Measurements from ENCODE around the gene TLCD1. TPM values are rescaled to one million over a fixed set of nuclear protein-coding genes. Genes with fewer than 3 reads are reported as not detected.

The TLCD1 gene
- polyA plus RNA-seq, 1 donor from 2014 or later, result not detected

- Histone ChIP-seq H3K4me2 (ENCODE audit: low read length) (no peak overlapping the region), H3K27ac (ENCODE audit: low read length) (no peak overlapping the region), H3K9me2 (ENCODE audit: insufficient read depth, low read length) (no peaks in the 10 kb centered on the region), H3K9ac (ENCODE audit: low read length) (no peak overlapping the region), H3K4me3 (ENCODE audit: low read length) (no peak overlapping the region), H3K79me2 (replicated peaks; ENCODE audit: insufficient read depth, low read length) (no peaks in the 10 kb centered on the region), H3F3A (ENCODE audit: insufficient read depth, low read length, poor library complexity, severe bottlenecking) (no peaks in the 10 kb centered on the region), H3K9me3 (ENCODE audit: low read length) (no peaks in the 10 kb centered on the region), H4K20me1 (ENCODE audit: insufficient read depth) (no peaks in the 10 kb centered on the region), H2AFZ (ENCODE audit: low read depth, low read length) (no peak overlapping the region), H3K36me3 (ENCODE audit: insufficient read depth, low read length) (peaks cover 28% of the 10 kb centered on the region), H3K27me3 (ENCODE audit: insufficient read depth, low read depth, low read length) (no peaks in the 10 kb centered on the region)
- TF ChIP-seq MXI1 (conservative IDR thresholded peaks at IDR 0.05; ENCODE audit: poor library complexity, severe bottlenecking) (no peak), EP300 (conservative IDR thresholded peaks at IDR 0.05; ENCODE audit: poor library complexity, severe bottlenecking) (no peak), CTCF (IDR thresholded peaks at IDR 0.05; ENCODE audit: poor library complexity, severe bottlenecking) (no peak), EZH2 (IDR thresholded peaks at IDR 0.05; ENCODE audit: borderline replicate concordance, insufficient read depth, low read length, poor library complexity, severe bottlenecking) (no peak), RAD21 (conservative IDR thresholded peaks at IDR 0.05) (no peak)
Measured at GRCh38 chr17:28685366-28685765, 40.7 kb downstream of the TLCD1 start.

- Histone ChIP-seq H2AFZ (ENCODE audit: low read depth, low read length) (no peak overlapping the region), H3K27ac (ENCODE audit: low read length) (no peak overlapping the region), H3K9me2 (ENCODE audit: insufficient read depth, low read length) (no peaks in the 10 kb centered on the region), H3K79me2 (replicated peaks; ENCODE audit: insufficient read depth, low read length) (no peaks in the 10 kb centered on the region), H3K27me3 (ENCODE audit: insufficient read depth, low read depth, low read length) (no peaks in the 10 kb centered on the region), H3F3A (ENCODE audit: insufficient read depth, low read length, poor library complexity, severe bottlenecking) (no peaks in the 10 kb centered on the region), H3K9me3 (ENCODE audit: low read length) (no peaks in the 10 kb centered on the region), H3K4me2 (ENCODE audit: low read length) (no peak overlapping the region), H3K36me3 (ENCODE audit: insufficient read depth, low read length) (peaks cover 28% of the 10 kb centered on the region), H3K9ac (ENCODE audit: low read length) (no peak overlapping the region), H4K20me1 (ENCODE audit: insufficient read depth) (no peaks in the 10 kb centered on the region), H3K4me3 (ENCODE audit: low read length) (no peak overlapping the region)
- TF ChIP-seq EZH2 (IDR thresholded peaks at IDR 0.05; ENCODE audit: borderline replicate concordance, insufficient read depth, low read length, poor library complexity, severe bottlenecking) (no peak), SMC3 (conservative IDR thresholded peaks at IDR 0.05; ENCODE audit: poor library complexity) (no peak), EP300 (conservative IDR thresholded peaks at IDR 0.05; ENCODE audit: poor library complexity, severe bottlenecking) (no peak), POLR2AphosphoS5 (IDR thresholded peaks at IDR 0.05) (no peak)
Measured at GRCh38 chr17:28684963-28685362, 41.1 kb downstream of the TLCD1 start.

- no peak for TF ChIP-seq EP300 (conservative IDR thresholded peaks at IDR 0.05; ENCODE audit: poor library complexity, severe bottlenecking)
- TF ChIP-seq SMC3 (conservative IDR thresholded peaks at IDR 0.05; ENCODE audit: poor library complexity), result no peak
- TF ChIP-seq CTCF (IDR thresholded peaks at IDR 0.05; ENCODE audit: poor library complexity, severe bottlenecking), result no peak
- no peak for TF ChIP-seq MXI1 (conservative IDR thresholded peaks at IDR 0.05; ENCODE audit: poor library complexity, severe bottlenecking)
- TF ChIP-seq TAF1 (IDR thresholded peaks at IDR 0.05; ENCODE audit: low read depth), result no peak
- no peak for TF ChIP-seq EZH2 (IDR thresholded peaks at IDR 0.05; ENCODE audit: borderline replicate concordance, insufficient read depth, low read length, poor library complexity, severe bottlenecking)
- Histone ChIP-seq H3K27me3 (ENCODE audit: insufficient read depth, low read depth, low read length) (no peaks in the 10 kb centered on the region), H3K27ac (ENCODE audit: low read length) (no peak overlapping the region), H3F3A (ENCODE audit: insufficient read depth, low read length, poor library complexity, severe bottlenecking) (no peaks in the 10 kb centered on the region), H3K9ac (ENCODE audit: low read length) (no peak overlapping the region), H2AFZ (ENCODE audit: low read depth, low read length) (no peak overlapping the region), H3K9me3 (ENCODE audit: low read length) (no peaks in the 10 kb centered on the region), H3K9me2 (ENCODE audit: insufficient read depth, low read length) (no peaks in the 10 kb centered on the region), H3K4me3 (ENCODE audit: low read length) (no peak overlapping the region), H3K36me3 (ENCODE audit: insufficient read depth, low read length) (peaks cover 23% of the 10 kb centered on the region), H4K20me1 (ENCODE audit: insufficient read depth) (no peaks in the 10 kb centered on the region), H3K79me2 (replicated peaks; ENCODE audit: insufficient read depth, low read length) (no peaks in the 10 kb centered on the region), H3K4me2 (ENCODE audit: low read length) (no peak overlapping the region)
Measured at GRCh38 chr17:28682655-28683054, 43.4 kb downstream of the TLCD1 start.

Measured in neural cell (in vitro differentiated cells).